ENCODE measurements around the gene KIAA1191.

GRCh38 chr5:176391999-176392398 is 30.4 kb upstream of the KIAA1191 start:
- TF ChIP-seq CTCF (conservative IDR thresholded peaks at IDR 0.05; ENCODE audit: low read length) (no peak), EZH2phosphoT487 (IDR thresholded peaks at IDR 0.05; ENCODE audit: borderline replicate concordance) (no peak)

Data from Loucy (cell line).